ENCODE results near the gene PHYKPL.

The PHYKPL gene

GRCh38 chr5:178189433-178189832 is 43.2 kb downstream of the PHYKPL start:
- DNase-seq (ENCODE audit: low read depth in 2 of 2) = no peak

GRCh38 chr5:178187014-178187413 is 45.6 kb downstream of the PHYKPL start, which contains the start of gene GMCL2:
TSS of gene GMCL2 (minus strand) at chr5:178187371. CDS start at chr5:178187299, 72 bp downstream.
- DNase-seq (ENCODE audit: low read depth in 2 of 2) = no peak

- no peak for DNase-seq (ENCODE audit: low read depth in 2 of 2)
These were observed 46.2 kb downstream of the PHYKPL start for GRCh38 chr5:178186427-178186826.

GRCh38 chr5:178182158-178182876 is 50.3 kb downstream of the PHYKPL start:
- DNase-seq (ENCODE audit: low read depth in 2 of 2) = no peak

GRCh38 chr5:178180141-178180863 is 52.3 kb downstream of the PHYKPL start:
- DNase-seq (ENCODE audit: low read depth in 2 of 2) = no peak

GRCh38 chr5:178177569-178177968 is 55.0 kb downstream of the PHYKPL start:
- DNase-seq (ENCODE audit: low read depth in 2 of 2) = no peak

- DNase-seq (ENCODE audit: low read depth in 2 of 2) = no peak
These were observed 55.8 kb downstream of the PHYKPL start for GRCh38 chr5:178176791-178177190.

- DNase-seq (ENCODE audit: low read depth in 2 of 2) = no peak
These were observed 58.1 kb downstream of the PHYKPL start for GRCh38 chr5:178174456-178174855.

- no peak for DNase-seq (ENCODE audit: low read depth in 2 of 2)
These were observed 62.1 kb downstream of the PHYKPL start for GRCh38 chr5:178170455-178170854.

- no peak for DNase-seq (ENCODE audit: low read depth in 2 of 2)
These were observed 67.0 kb downstream of the PHYKPL start for GRCh38 chr5:178165581-178165980.

- peak; percentile 85 to 87 for DNase-seq (ENCODE audit: low read depth in 2 of 2)
These were observed 68.5 kb downstream of the PHYKPL start for GRCh38 chr5:178163772-178164735.

- no peak for DNase-seq (ENCODE audit: low read depth in 2 of 2)
These were observed 70.1 kb downstream of the PHYKPL start for GRCh38 chr5:178162481-178162880.

- no peak for DNase-seq (ENCODE audit: low read depth in 2 of 2)
These were observed 72.4 kb downstream of the PHYKPL start for GRCh38 chr5:178160176-178160575.
